ENCODE data around the gene WBP2. TPM values are rescaled to one million over a fixed set of nuclear protein-coding genes. Genes with fewer than 3 reads are reported as not detected.

WBP2 gene
- total and polyA plus RNA-seq, 2 of the 13 experiments (the other 11 are each of a cell fraction or from before 2014, with no cell fraction given): 29.2 to 29.5 TPM

GRCh38 chr17:75847614-75848522, 7.3 kb downstream of the WBP2 start (continued):
- TF ChIP-seq ZNF816 (CRISPR knock-in tag; IDR thresholded peaks at IDR 0.05; ENCODE audit: borderline replicate concordance) (no peak), CBX1 (IDR thresholded peaks at IDR 0.05; ENCODE audit: low read depth) (no peak), ARNT (IDR thresholded peaks at IDR 0.05) (no peak), ZNF20 (CRISPR knock-in tag; IDR thresholded peaks at IDR 0.05) (no peak), SNRNP70 (IDR thresholded peaks at IDR 0.05; ENCODE audit: low read depth, low read length) (no peak), NR1H2 (CRISPR knock-in tag; IDR thresholded peaks at IDR 0.05; ENCODE audit: borderline replicate concordance, low read depth) (no peak; the same call in 1 of the 2 replicates), THAP7 (CRISPR knock-in tag; IDR thresholded peaks at IDR 0.05) (no peak), NFKBIZ (CRISPR knock-in tag; IDR thresholded peaks at IDR 0.05) (no peak), LCORL (IDR thresholded peaks at IDR 0.05) (no peak), LCORL (CRISPR knock-in tag; IDR thresholded peaks at IDR 0.05) (no peak), RXRA (CRISPR knock-in tag; IDR thresholded peaks at IDR 0.05) (peak; percentile 51; the same call in 1 of the 2 replicates), FOXO4 (CRISPR knock-in tag; conservative IDR thresholded peaks at IDR 0.05) (no peak), ZIK1 (CRISPR knock-in tag; IDR thresholded peaks at IDR 0.05; ENCODE audit: borderline replicate concordance, low read depth) (0 out of 2 replicates have a peak, but pooled peaks have one; percentile 11), TBL1XR1 (IDR thresholded peaks at IDR 0.05; ENCODE audit: borderline replicate concordance, low read length, partially characterized antibody) (no peak), DNMT1 (CRISPR knock-in tag; IDR thresholded peaks at IDR 0.05) (peak; percentile 30; the same call in 1 of the 2 replicates), ELK4 (CRISPR knock-in tag; IDR thresholded peaks at IDR 0.05; ENCODE audit: borderline replicate concordance) (no peak), ZMYM4 (CRISPR knock-in tag; IDR thresholded peaks at IDR 0.05) (no peak), PCBP1 (IDR thresholded peaks at IDR 0.05; ENCODE audit: borderline replicate concordance, low read depth, low read length) (peak; percentile 37; the same call in 1 of the 2 replicates), ZNF772 (CRISPR knock-in tag; IDR thresholded peaks at IDR 0.05) (no peak)
- TF ChIP-seq, protein P1, sequence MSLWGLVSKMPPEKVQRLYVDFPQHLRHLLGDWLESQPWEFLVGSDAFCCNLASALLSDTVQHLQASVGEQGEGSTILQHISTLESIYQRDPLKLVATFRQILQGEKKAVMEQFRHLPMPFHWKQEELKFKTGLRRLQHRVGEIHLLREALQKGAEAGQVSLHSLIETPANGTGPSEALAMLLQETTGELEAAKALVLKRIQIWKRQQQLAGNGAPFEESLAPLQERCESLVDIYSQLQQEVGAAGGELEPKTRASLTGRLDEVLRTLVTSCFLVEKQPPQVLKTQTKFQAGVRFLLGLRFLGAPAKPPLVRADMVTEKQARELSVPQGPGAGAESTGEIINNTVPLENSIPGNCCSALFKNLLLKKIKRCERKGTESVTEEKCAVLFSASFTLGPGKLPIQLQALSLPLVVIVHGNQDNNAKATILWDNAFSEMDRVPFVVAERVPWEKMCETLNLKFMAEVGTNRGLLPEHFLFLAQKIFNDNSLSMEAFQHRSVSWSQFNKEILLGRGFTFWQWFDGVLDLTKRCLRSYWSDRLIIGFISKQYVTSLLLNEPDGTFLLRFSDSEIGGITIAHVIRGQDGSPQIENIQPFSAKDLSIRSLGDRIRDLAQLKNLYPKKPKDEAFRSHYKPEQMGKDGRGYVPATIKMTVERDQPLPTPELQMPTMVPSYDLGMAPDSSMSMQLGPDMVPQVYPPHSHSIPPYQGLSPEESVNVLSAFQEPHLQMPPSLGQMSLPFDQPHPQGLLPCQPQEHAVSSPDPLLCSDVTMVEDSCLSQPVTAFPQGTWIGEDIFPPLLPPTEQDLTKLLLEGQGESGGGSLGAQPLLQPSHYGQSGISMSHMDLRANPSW (CRISPR knock-in tag; IDR thresholded peaks at IDR 0.05; ENCODE audit: borderline replicate concordance): no peak
- TF ChIP-seq, protein P2, sequence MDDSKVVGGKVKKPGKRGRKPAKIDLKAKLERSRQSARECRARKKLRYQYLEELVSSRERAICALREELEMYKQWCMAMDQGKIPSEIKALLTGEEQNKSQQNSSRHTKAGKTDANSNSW (CRISPR knock-in tag; IDR thresholded peaks at IDR 0.05; ENCODE audit: borderline replicate concordance): peak; percentile 36; the same call in 1 of the 2 replicates
- TF ChIP-seq, protein P3, sequence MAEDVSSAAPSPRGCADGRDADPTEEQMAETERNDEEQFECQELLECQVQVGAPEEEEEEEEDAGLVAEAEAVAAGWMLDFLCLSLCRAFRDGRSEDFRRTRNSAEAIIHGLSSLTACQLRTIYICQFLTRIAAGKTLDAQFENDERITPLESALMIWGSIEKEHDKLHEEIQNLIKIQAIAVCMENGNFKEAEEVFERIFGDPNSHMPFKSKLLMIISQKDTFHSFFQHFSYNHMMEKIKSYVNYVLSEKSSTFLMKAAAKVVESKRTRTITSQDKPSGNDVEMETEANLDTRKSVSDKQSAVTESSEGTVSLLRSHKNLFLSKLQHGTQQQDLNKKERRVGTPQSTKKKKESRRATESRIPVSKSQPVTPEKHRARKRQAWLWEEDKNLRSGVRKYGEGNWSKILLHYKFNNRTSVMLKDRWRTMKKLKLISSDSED (CRISPR knock-in tag; IDR thresholded peaks at IDR 0.05): no peak

Data from HepG2 (cell line).